ENCODE data around the gene FTO. TPM values are rescaled to one million over a fixed set of nuclear protein-coding genes. Genes with fewer than 3 reads are reported as not detected.

FTO gene
- total RNA-seq, 4 donors from 2014 or later: 125 to 182 (median 164) TPM

DNA sequence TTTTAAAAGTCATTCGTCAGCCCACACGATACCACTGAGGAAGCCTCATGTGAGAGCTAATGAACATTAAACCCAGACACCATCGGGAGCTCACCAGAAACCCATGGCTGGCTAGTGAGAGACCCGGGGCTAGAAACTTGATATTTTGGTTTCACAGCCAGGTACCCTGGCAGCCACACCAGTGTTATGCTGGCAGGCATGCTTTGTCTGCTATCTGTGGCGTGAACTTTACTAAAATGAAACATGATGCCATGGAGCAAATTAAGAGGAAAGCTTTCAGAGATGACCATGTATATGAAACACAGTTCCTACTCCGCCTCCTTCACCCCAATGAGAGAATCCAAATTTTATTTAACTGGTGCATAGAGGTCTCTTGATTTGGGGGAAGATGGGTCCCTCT, 291.4 kb downstream of the FTO start:
- no peak overlapping the region for H3K27ac ChIP-seq
- DNase-seq: no peak
- H3K9me3 ChIP-seq: no peaks in the 10 kb centered on the region
- peaks cover 18 to 32% of the 10 kb centered on the region in 2 donors for H3K4me1 ChIP-seq
- no peaks in the 10 kb centered on the region for H3K36me3 ChIP-seq
- WGBS, 2 donors: 89 to 90% methylated on average over 6 of the region's 6 CpGs
- intact Hi-C loops (cut with DNase I): no loop called here
- H3K27me3 ChIP-seq: no peaks in the 10 kb centered on the region
- no peak overlapping the region for H3K4me3 ChIP-seq (replicated peaks in 1 of 3)
- TF ChIP-seq, protein P1, sequence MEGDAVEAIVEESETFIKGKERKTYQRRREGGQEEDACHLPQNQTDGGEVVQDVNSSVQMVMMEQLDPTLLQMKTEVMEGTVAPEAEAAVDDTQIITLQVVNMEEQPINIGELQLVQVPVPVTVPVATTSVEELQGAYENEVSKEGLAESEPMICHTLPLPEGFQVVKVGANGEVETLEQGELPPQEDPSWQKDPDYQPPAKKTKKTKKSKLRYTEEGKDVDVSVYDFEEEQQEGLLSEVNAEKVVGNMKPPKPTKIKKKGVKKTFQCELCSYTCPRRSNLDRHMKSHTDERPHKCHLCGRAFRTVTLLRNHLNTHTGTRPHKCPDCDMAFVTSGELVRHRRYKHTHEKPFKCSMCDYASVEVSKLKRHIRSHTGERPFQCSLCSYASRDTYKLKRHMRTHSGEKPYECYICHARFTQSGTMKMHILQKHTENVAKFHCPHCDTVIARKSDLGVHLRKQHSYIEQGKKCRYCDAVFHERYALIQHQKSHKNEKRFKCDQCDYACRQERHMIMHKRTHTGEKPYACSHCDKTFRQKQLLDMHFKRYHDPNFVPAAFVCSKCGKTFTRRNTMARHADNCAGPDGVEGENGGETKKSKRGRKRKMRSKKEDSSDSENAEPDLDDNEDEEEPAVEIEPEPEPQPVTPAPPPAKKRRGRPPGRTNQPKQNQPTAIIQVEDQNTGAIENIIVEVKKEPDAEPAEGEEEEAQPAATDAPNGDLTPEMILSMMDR (IDR thresholded peaks at IDR 0.05): no peak
- no peak for TF ChIP-seq POLR2A (IDR thresholded peaks at IDR 0.05)

DNA sequence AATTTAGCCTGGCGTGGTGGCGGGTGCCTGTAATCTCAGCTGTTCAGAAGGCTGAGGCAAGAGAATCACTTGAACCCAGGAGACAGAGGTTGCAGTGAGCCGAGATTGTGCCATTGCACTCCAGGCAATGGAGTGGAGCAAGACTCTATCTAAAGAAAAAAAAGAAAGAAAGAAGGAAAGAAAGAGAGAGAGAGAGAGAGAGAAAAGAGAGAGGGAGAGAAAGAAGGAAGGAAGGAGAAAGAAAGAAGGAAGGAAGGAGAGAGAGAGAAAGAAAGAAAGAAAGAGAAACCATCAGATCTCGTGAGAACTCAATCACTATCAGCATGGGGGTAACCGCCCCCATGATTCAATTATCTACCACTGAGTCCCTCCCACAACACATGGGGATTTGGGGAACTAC, 293.0 kb downstream of the FTO start:
- DNase-seq: no peak
- H3K27ac ChIP-seq: no peak overlapping the region
- TF ChIP-seq, protein P1 (IDR thresholded peaks at IDR 0.05): no peak
- TF ChIP-seq POLR2A (IDR thresholded peaks at IDR 0.05): no peak
- WGBS, 2 donors: 97% methylated on average over 5 of the region's 5 CpGs
- no peak overlapping the region for H3K4me3 ChIP-seq (replicated peaks in 1 of 3)
- intact Hi-C loops (cut with DNase I): no loop called here
- H3K9me3 ChIP-seq: no peaks in the 10 kb centered on the region
- no peaks in the 10 kb centered on the region for H3K27me3 ChIP-seq
- H3K36me3 ChIP-seq: no peaks in the 10 kb centered on the region
- peaks cover 7 to 20% of the 10 kb centered on the region in 2 donors for H3K4me1 ChIP-seq

DNA sequence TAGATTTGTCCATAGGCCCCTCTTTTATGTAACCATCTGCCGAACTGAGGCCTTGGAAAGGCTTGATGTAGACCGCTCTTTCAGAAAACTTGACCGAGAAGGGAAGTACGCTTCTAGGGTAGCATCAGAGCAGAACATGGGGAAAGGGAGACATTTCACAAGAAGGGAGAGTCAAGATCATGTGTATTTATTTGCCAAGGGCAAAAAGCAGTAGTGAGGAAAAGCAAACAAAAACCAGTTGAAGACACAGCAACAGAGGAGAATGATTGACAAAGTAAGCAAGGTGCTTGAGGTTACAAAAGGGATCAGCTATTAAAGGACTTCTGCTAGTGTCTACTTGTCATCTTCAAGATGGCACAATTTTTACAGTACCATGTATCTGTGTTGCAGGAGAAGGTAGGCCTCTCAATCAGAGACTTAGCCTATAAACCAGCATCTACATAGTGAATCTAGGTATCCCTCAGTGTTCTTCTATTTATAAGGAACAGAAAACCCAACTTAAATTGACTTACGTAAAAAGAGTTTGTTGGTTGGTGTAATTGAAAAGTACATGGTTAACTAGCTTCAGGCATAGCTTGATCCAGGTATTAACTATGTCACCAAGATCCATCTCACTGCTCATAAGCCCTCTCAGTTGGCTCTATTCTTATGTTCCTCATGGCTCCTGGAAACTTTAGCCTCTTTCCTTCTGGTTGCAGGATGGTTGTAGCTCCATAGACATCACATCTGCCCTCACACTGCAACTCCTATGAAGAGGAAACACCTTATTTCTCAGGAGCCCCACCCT, 294.3 kb downstream of the FTO start:
- TF ChIP-seq, protein P1 (IDR thresholded peaks at IDR 0.05): no peak
- no peak for TF ChIP-seq POLR2A (IDR thresholded peaks at IDR 0.05)
- DNase-seq: no peak
- Histone ChIP-seq H3K27me3 (no peaks in the 10 kb centered on the region), H3K9me3 (no peaks in the 10 kb centered on the region), H3K36me3 (peaks cover 0 to 3% of the 10 kb centered on the region in 2 donors), H3K27ac (no peak overlapping the region), H3K4me3 (replicated peaks in 1 of 3) (no peak overlapping the region), H3K4me1 (peaks cover 0 to 8% of the 10 kb centered on the region in 2 donors)
- WGBS, 2 donors: 98% methylated on average over 5 of the region's 5 CpGs
- intact Hi-C loops (cut with DNase I): no loop called here

DNA sequence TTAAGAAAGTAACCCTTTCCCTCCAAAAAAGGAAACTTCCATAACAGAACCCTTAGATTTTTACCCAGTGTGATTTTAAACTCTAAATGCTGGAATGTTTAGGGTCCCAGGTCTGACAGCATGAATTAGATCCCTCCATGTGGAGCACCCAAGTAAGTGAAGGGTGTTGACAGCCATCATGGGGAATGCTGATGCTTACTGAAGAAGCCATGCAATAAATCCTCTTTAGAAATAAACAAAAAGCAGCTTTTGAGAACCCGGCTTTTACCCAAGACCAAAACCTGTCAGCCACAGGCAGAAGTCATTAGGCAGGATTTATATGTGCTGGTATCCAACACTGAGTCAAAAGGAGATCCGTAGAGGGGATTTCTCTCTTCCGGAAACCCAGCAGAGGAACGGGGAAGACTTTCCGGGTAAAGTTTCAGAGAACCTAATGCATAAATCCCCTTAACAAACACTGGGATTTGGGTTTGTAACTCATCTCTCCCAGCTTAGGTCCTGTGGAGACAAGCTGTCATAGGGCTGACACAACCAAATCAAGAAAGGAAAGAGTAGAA, 295.1 kb downstream of the FTO start:
- WGBS, 2 donors: 84 to 90% methylated on average over 5 of the region's 5 CpGs
- H3K9me3 ChIP-seq: no peaks in the 10 kb centered on the region
- no peak for DNase-seq
- H3K36me3 ChIP-seq: peaks cover 0 to 3% of the 10 kb centered on the region in 2 donors
- TF ChIP-seq POLR2A (IDR thresholded peaks at IDR 0.05): no peak
- TF ChIP-seq, protein P1 (IDR thresholded peaks at IDR 0.05): no peak
- no peak overlapping the region for H3K27ac ChIP-seq
- H3K4me1 ChIP-seq: peaks cover 0 to 1% of the 10 kb centered on the region in 2 donors
- no peaks in the 10 kb centered on the region for H3K27me3 ChIP-seq
- intact Hi-C loops (cut with DNase I): no loop called here
- no peak overlapping the region for H3K4me3 ChIP-seq (replicated peaks in 1 of 3)

DNA sequence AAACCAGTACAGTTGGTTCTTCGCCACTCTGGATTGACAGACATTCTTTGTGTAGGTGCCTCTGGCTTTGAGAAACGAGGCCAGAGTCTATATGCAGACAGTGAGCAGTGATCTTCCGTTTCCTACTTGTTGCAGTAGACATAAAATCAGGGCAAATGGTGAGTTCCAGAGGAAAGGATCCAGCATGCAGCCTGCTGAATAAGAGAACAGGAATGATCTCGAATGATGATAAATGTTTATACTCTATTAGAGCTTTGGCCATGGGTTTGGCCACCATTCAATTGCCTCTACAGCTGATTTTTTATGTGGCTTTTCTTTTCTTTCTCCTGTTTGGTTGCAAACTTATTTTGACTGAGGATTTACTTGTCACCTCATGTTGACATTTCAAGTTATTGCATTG, 295.9 kb downstream of the FTO start:
- H3K27me3 ChIP-seq: no peaks in the 10 kb centered on the region
- 94% methylated on average over 4 of the region's 4 CpGs for WGBS, 2 donors
- H3K4me1 ChIP-seq: no peaks in the 10 kb centered on the region
- no peak for DNase-seq
- peaks cover 0 to 3% of the 10 kb centered on the region in 2 donors for H3K36me3 ChIP-seq
- no peak overlapping the region for H3K4me3 ChIP-seq (replicated peaks in 1 of 3)
- intact Hi-C loops (cut with DNase I): no loop called here
- H3K9me3 ChIP-seq: no peaks in the 10 kb centered on the region
- H3K27ac ChIP-seq: no peak overlapping the region
- no peak for TF ChIP-seq POLR2A (IDR thresholded peaks at IDR 0.05)
- TF ChIP-seq, protein P1 (IDR thresholded peaks at IDR 0.05): no peak

Measured in thyroid gland (tissue), 4 donors.